GM12873 (cell line): Measurements from ENCODE around the gene CLPTM1.
A peak's percentile ranks its signal among the peaks of the same experiment; 100 is the strongest.

Source experiments
- CTCF ChIP-seq: IDR thresholded peaks from 2 replicates; pipeline ENCODE4 v1.5.1; 2012; ENCODE audit warnings: low read depth, mild to moderate bottlenecking, moderate library complexity, low read length, control low read depth; ENCODE audit not compliant: insufficient read depth; ENCODE audit errors: missing control alignments

The CLPTM1 gene

DNA sequence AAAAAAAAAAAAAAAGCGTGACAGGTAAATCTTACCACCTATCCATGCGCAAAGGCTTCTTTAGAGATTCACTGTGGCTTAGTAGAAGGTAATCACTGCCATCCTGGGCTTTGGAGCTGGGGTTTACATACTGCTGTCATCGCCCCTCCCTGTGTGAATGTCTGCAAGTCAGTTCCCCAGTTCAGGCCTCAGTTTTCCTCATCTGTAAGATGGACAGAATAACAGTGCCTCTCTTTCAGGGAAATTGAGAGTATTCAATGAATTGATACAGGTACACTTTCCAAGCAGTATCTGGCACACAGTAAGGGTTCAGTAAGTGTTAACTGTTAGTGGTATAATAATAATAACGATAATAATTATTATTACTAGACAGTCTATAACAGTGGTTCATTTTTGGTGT, 48.3 kb downstream of the CLPTM1 start:
- TF ChIP-seq CTCF, result no peak

- no peak for TF ChIP-seq CTCF
These were observed 50.6 kb downstream of the CLPTM1 start for GRCh38 chr19:45005787-45006186.

GRCh38 chr19:45008552-45008951, 53.4 kb downstream of the CLPTM1 start:
- TF ChIP-seq CTCF, result no peak

- TF ChIP-seq CTCF, result no peak
These were observed 54.6 kb downstream of the CLPTM1 start for GRCh38 chr19:45009625-45010255.

DNA sequence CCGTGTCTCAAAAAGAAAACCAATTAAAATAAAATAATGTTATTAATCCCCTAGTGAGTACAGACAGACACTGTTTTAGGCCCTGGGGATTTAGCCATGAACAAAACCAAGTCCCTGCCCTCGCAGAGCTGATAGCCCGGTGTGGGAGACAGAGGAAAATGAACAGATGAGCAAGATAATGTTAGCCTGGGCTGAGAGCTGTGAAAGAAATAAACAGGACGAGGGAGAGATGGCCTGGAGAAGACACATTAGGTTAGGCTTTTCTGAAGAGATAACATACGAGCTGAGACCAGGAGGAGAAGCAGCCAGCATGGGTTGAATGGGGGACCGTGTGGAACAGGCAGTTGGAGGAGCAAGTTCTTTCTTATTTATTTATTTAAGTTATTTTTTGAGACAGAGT, 55.1 kb downstream of the CLPTM1 start:
- no peak for TF ChIP-seq CTCF

DNA sequence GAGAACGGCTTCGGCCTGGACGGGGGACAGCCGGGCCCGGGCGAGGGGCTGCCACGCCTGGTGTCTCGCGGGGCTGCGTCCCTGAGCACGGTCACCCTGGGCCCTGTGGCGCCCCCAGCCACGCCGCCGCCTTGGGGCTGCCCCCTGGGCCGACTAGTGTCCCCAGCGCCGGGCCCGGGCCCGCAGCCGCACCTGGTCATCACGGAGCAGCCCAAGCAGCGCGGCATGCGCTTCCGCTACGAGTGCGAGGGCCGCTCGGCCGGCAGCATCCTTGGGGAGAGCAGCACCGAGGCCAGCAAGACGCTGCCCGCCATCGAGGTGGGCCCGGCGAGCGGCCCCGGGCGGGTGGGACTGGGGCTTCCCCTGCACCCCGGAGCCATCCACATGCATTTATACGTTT, 56.8 kb downstream of the CLPTM1 start:
- no peak for TF ChIP-seq CTCF

DNA sequence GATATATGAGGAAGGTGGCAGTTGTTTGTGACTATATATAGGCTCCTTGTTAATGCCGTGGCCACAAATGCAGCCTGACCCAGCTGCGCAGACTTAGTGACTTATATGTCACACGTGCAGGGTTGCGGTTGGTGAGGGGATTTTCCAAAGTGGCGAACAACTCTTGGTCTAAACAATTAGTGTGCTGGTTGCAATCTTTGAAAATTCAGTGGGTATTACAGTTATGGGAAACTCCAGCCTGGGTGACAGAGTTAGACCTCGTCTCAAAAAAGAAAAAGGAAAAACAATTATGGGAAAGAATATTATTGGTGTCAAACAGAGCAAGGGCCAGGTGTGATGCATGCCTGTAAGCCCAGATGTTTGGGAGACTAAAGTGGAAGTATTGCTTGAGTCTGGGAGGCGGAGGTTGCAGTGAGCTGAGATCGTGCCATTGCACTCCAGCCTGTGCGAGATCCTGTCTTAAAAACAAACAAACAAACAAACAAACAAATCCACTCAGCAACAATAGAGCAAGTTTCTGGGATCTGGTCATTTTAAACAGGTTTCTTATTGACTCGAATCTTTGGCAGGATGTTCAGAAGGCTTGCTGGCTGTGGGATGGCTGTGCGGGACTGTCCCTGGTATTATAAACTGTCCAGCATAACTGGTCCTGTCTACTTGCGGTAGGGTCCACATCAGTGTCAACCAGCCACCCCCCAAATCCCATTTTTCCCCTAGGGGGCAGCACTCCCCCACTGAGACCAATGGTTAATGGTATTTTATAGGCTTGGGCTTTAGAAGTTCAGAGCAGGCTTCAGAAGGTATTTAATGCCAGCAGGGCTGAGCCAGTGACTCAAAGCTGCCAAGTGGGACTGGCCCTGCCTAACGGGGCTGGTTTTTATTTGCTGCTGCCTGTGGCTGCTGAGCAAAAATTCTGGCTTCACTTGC, 61.5 kb downstream of the CLPTM1 start:
- peak; percentile 75 for TF ChIP-seq CTCF
